NCI-H82 treated with DMSO at 0.1 percent for 48 hours (cell line): ENCODE results near the gene AOC2.
A peak's percentile ranks its signal among the peaks of the same experiment; 100 is the strongest.
"Not testable (repeated sequence)": the region's sequence is repeated elsewhere in the genome, so short reads cannot be mapped to it uniquely, and the experiment has no call there.

ENCODE experiments used
- DNase-seq: peaks from one replicate; lab custom pipeline; 2025; ENCODE audit not compliant: unreplicated experiment; lab: John Stamatoyannopoulos, UW

AOC2 gene

DNA sequence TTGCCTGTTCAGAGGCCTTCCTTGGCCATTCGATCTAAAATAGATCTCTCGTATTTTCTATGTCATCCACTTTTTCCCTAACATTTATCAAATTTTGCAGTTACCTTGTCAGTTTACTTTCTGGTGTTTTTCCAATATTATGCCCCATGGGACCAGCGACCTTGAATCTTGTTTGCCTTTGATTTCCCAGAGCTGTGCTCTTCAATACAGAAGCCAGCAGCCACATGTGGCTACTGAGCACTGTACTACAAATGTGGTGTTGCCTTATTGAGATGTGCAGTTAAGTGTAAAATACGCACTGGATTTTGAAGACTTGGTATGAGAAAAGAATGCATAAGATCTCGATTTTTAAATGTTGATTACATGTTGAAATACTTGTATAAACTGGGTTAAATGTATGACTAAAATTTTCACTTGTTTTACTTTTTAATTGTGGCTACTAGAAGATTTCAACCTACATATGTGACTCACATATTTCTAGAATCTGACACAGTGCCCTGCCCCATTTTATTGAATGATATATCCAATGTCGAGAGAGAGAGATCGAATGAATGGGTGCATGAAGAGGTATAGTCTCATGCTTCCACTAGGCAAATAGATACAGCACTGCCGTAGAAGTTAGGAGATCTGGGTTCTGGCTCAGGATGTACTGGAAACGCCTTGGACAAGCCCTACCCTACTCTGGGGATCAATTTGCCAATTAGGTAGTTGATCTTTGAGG, 12.0 kb upstream of the AOC2 start:
- no peak for DNase-seq

GRCh38 chr17:42832934-42833766, 11.2 kb upstream of the AOC2 start, which contains the start of gene PSME3:
PSME3 (plus strand) TSS chr17:42833397; CDS start chr17:42833632, 235 bp downstream.
- peak; percentile 63 for DNase-seq

- no peak for DNase-seq
These were observed 10.5 kb upstream of the AOC2 start for GRCh38 chr17:42833767-42834422.

DNA sequence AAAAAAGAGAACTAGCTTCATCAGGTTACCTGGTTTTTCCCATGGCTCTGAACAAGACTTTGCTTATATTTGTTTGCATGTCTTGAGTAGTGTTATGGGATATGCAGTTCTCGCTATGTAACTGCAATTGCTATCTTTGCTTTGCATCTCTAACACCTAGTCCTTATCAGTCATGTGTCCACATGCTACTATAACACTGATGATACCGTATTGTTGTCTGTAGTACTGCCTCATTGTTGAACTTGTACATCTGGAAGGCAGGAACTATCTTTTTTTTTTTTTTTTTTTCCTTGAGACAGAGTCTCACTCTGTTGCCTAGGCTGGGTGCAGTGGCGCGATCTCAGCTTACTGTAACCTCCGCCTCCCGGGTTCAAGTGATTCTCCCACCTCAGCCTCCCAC, 8.6 kb upstream of the AOC2 start:
- no peak for DNase-seq

GRCh38 chr17:42841975-42842685, 2.2 kb upstream of the AOC2 start:
- DNase-seq: no peak

DNA sequence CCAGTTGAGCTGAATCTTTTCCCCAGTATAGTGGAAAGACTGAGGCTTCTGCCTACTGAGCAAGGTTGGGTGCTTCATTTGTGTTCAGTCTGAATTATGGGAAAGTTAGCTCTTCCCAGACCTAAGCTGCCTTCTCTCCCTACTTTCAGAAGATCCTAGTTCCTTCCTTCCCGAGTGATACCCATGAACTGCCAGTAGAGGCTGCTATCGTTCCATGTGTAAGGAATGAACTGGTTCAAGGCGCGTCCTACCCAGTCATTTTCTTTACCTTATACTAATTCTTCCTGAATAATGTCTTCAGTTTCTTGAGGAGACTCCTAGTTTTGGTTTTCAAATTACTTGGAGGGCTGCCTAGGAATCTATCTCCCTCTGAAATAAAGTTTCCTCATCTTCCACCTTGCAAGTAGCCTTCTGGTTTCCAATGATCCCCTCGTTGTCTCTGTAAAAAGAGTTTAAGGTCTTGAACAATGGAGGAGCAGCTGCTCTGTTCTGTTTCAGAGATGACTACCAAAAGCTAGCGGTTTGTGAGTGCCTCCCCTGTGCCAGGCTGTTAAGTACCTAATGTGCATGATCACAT, 934 bp upstream of the AOC2 start:
- DNase-seq: peak; percentile 49

DNA sequence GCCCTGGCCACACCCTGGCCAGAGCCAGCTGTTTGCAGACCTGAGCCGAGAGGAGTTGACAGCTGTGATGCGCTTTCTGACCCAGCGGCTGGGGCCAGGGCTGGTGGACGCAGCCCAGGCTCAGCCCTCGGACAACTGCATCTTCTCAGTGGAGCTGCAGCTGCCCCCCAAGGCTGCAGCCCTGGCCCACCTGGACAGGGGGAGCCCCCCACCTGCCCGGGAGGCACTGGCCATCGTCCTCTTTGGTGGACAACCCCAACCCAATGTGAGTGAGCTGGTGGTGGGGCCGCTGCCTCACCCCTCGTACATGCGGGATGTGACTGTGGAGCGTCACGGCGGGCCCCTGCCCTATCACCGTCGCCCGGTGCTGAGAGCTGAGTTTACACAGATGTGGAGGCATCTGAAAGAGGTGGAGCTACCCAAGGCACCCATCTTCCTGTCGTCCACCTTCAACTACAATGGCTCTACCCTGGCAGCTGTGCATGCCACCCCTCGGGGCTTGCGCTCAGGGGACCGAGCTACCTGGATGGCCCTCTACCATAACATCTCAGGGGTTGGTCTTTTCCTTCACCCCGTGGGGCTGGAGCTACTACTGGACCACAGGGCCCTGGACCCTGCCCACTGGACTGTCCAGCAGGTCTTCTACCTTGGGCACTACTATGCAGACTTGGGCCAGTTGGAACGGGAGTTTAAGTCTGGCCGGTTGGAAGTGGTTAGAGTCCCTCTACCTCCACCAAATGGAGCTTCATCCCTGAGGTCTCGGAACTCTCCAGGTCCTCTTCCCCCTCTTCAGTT, 578 bp downstream of the AOC2 start:
- DNase-seq: no peak

DNA sequence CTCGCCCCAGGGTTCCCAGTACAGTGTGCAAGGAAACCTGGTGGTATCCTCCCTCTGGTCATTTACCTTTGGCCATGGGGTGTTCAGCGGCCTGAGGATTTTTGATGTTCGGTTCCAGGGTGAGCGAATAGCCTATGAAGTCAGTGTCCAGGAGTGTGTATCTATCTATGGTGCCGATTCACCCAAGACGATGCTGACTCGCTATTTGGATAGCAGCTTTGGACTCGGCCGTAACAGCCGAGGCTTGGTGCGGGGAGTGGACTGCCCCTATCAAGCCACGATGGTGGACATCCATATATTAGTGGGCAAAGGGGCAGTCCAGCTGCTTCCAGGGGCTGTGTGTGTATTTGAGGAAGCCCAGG, 1.2 kb downstream of the AOC2 start:
- no peak for DNase-seq

- DNase-seq: no peak
These were observed 1.7 kb downstream of the AOC2 start for GRCh38 chr17:42845918-42846593.

DNA sequence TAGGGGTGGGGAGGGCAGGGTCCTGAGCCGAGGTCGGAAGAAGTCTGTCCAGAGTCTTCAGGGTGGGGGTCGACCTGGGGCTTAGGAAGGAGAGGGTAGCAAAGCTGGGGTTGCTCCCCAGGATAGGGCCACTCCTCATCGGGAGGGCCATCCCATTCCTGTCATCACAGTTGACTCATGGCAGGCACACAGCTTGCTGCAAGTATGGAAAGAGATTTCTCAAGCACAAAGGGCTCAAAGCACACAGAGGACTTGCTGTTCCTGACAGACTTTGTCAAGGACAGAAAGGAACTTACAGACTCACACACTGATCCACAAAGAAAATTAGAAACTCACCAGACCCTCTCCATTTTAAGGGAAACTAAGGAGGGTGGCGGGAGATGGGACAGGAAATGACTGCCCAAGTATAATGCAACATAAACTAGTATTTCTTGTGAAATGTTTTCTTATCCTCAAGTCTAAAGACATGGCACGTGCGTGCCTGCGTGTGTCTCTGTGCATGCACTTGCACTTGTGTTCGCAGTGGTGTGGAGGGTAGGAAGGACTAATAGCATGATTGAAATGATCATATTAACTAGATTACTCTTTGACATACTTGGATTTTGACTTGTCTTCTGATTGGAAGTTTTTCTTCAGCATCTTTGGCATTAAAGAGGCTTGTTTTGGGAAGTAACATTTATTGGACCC, 2.4 kb downstream of the AOC2 start:
- no peak for DNase-seq

DNA sequence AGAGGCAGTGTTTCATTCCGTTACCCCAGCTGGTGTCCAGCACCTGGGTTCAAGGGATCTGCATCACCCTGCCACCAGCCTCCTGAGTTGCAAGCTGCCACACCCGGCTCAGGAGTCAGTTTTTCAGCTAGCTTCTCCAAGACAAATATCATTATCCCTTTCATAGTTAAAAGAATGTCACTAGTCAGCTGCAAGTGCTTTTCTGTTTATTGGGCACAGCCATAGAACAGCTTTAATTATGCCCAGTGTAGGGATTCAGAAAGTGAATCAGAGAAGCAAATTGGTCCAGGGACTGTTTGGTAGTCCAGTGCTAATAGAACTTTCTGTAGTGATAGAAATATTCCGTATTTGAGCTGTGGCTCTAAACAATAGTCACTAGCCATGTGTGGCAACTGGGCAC, 3.7 kb downstream of the AOC2 start:
- DNase-seq: no peak

DNA sequence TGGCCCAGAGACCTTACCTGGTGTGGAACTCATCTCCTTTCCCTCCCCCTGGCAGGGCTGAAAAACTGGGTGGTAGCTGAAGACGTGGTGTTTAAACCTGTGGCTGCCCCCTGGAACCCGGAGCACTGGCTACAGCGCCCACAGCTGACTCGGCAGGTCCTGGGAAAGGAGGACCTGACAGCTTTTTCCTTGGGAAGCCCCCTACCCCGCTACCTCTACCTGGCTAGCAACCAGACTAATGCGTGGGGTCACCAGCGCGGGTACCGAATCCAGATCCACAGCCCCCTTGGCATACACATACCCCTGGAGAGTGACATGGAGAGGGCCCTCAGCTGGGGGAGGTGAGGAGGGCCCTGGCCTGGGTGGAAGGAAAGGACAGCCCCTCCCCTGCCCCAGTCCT, 4.7 kb downstream of the AOC2 start:
- no peak for DNase-seq

DNA sequence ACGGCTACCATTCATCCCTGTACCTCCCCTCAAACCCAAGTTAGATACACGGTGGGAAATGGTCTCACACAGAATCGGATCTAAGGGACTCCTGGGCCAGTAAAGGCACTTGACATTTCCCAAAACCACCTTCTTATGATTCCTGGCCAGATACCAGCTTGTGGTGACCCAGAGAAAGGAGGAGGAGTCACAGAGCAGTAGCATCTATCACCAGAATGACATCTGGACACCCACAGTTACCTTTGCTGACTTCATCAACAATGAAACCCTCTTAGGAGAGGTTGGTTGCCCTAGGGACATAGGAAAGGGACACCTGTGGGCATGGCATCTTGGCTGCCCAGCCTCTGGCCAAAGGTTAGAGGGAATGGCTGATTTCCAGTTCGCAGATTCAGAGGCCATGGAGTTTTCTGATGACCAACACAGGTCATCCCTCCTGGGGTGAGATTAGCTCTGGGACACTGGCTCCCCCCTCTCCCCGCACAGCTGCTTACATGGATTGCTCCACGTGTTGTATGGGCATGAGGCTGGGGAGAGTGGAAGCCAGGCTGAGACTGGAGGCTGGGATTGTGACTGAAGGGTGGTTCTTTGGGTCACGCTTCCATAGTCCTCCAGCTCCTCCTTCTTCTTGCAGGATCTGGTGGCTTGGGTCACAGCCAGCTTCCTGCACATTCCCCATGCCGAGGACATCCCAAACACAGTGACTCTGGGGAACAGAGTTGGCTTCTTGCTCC, 5.2 kb downstream of the AOC2 start:
- no peak for DNase-seq

DNA sequence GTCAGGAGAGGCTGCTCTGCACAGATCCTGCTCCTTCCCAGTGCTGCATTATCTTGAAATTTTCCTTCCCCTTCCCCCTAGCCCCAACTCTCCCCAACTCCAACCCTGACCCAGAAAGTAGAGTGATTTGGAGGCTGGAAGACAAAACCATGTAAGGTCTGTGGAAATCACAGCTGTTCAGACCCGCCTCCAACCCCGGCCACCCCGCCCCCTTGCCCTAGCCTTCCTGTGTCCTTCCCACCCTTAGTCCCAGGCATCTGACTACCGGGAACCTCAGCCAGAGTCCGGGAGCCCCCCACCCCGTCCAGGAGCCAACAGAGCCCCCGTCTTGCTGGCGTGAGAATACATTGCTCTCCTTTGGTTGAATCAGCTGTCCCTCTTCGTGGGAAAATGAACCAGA, 6.6 kb downstream of the AOC2 start, which contains the start of gene AOC3:
Gene AOC3, plus strand, starts transcription at position 246 of the 400 bp plus-strand sequence. Its CDS starts 145 bp downstream, at position 391.
- no peak for DNase-seq

DNA sequence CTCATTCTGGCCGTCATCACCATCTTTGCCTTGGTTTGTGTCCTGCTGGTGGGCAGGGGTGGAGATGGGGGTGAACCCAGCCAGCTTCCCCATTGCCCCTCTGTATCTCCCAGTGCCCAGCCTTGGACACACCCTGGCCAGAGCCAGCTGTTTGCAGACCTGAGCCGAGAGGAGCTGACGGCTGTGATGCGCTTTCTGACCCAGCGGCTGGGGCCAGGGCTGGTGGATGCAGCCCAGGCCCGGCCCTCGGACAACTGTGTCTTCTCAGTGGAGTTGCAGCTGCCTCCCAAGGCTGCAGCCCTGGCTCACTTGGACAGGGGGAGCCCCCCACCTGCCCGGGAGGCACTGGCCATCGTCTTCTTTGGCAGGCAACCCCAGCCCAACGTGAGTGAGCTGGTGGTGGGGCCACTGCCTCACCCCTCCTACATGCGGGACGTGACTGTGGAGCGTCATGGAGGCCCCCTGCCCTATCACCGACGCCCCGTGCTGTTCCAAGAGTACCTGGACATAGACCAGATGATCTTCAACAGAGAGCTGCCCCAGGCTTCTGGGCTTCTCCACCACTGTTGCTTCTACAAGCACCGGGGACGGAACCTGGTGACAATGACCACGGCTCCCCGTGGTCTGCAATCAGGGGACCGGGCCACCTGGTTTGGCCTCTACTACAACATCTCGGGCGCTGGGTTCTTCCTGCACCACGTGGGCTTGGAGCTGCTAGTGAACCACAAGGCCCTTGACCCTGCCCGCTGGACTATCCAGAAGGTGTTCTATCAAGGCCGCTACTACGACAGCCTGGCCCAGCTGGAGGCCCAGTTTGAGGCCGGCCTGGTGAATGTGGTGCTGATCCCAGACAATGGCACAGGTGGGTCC, 7.2 kb downstream of the AOC2 start:
- not testable (repeated sequence) for DNase-seq

DNA sequence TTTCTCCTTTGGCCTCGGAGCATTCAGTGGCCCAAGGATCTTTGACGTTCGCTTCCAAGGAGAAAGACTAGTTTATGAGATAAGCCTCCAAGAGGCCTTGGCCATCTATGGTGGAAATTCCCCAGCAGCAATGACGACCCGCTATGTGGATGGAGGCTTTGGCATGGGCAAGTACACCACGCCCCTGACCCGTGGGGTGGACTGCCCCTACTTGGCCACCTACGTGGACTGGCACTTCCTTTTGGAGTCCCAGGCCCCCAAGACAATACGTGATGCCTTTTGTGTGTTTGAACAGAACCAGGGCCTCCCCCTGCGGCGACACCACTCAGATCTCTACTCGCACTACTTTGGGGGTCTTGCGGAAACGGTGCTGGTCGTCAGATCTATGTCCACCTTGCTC, 8.0 kb downstream of the AOC2 start:
- DNase-seq: no peak

GRCh38 chr17:42853004-42853403, 8.6 kb downstream of the AOC2 start:
- no peak for DNase-seq
